T-helper 22 cell (primary cell): ENCODE data around the gene ZC3H12A.

Experiments
- DNase-seq: peaks from one replicate; pipeline ENCODE4 v3.0.0-alpha.2; 2020; ENCODE audit warnings: low read depth

ZC3H12A gene

DNA sequence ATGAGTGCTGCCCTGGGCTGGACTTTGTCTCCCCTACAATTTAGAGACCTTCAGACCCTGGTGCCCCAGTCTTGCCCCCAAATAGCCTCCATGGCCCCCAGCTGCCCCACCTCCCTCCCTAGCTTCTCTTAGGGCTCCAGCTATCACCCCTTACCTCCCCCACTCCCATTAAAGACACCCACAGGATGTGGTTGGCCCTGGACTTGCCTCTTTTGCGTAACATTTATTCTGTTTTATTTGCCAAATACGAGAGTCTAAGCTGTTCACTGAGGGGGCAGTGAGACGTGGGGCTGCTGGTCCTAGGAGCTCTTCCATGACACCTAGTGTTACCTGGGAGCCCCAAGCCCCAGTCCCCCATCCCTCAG, 4.5 kb downstream of the ZC3H12A start:
- no peak for DNase-seq

DNA sequence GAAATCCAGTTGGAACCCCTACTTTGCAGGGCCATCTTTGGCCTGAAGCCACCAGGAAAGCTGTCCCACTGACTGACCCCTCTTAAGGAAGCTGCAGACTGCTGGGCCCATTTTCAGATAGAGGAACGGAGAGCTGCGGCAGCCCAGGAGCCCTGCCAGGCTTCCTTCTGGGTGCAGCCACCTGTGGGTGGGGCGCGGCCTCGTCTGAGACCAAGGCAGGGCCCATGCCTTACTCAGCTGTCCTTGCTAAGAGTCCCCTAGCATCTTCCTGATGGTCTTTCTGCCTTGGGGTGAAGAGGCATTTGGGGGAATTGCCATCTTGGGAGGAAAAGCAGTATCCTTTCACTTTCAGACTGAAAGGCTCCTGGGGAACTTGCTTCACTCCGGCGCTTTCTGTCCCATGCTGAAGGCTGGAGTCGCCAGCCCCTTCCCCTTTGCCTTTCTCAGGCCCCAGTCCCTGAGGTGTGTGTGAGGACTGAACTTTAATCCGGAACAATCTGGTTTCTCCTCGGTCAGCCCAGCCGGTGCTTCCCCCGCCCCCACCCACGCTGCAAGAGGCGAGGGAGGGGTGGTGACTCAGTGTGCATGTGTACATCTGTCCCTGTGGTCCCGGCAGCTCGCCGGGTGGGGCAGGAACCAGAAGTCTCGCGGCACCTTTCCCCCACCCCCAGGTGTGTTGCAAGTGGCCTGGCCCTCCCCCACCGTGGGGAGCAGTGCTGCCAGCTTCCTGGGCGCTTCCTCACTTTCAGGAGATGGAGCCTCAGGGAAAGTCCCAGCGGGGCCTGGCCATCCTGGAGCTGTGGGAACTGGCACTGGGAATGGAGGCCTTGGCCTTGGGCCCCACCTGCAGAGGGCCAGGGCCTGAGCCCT, 5.1 kb downstream of the ZC3H12A start:
- DNase-seq = peak; percentile 89

DNA sequence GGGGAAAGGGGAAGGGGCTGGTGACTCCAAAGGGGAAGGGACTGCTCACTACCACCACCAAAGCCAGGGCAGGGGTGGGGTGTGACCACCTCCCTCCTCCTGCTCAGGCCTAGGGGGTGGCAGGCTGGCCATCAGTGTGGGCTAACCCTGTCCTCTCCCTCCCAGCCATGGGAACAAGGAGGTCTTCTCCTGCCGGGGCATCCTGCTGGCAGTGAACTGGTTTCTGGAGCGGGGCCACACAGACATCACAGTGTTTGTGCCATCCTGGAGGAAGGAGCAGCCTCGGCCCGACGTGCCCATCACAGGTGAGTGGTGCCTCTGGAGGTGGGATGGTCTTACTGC, 5.7 kb downstream of the ZC3H12A start:
- no peak for DNase-seq

DNA sequence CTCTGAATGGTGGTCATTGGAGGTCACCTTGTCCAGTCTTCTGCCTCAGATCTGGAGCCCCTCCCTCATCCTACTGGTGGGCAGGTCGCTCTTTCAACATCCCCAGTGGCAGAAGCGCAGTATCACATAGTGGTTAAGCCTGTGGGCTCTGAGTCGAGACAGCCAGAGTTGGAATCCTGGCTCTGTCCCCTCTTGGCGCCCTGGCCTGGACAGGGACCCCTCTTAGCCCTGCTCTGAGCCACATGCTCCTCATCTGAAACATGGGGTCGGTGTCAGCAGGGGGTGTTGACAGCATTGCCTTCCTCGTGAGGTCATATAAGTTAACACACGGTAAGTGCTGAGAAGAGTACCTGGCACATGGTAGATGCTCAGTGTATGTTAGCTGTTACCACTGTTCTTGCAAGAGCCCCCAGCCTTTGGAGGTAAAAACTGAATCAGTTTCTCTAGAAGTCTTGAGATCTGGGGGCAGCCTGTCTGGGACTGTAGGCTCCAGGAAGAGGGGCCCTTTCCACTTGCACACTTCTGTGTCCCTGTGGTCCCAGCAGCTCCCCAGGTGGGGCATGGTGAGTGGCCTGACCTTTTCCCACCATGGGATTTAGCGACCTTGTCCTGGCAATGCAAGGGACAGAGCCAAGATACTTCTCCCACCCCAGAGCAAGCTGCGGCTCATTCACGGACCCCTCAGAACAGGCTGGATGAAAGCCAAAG, 6.4 kb downstream of the ZC3H12A start:
- DNase-seq = no peak

DNA sequence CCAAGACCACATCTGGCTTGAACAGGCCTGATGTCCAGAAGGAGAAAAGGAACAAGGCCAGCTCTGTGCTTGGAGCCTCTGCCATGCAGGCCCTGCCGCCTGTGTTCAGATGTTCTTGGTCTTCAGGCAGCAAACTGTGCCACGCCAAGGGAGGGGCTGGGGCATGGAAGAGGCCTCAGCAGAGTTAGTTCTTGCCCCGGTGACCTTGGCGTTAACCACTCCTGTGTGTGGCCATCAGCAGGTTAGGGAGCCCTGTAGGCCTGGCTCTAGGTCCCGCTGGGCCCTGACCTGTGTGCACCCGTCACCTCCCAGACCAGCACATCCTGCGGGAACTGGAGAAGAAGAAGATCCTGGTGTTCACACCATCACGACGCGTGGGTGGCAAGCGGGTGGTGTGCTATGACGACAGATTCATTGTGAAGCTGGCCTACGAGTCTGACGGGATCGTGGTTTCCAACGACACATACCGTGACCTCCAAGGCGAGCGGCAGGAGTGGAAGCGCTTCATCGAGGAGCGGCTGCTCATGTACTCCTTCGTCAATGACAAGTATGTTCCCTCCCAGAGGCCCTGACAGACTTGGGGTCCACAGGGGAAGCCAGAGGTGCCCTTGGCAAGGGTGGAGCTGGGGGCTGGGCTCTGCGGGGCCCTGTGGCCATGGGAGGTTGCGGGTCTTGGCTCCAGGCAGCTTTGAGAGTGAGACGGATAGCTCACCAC, 7.1 kb downstream of the ZC3H12A start:
- DNase-seq = no peak

DNA sequence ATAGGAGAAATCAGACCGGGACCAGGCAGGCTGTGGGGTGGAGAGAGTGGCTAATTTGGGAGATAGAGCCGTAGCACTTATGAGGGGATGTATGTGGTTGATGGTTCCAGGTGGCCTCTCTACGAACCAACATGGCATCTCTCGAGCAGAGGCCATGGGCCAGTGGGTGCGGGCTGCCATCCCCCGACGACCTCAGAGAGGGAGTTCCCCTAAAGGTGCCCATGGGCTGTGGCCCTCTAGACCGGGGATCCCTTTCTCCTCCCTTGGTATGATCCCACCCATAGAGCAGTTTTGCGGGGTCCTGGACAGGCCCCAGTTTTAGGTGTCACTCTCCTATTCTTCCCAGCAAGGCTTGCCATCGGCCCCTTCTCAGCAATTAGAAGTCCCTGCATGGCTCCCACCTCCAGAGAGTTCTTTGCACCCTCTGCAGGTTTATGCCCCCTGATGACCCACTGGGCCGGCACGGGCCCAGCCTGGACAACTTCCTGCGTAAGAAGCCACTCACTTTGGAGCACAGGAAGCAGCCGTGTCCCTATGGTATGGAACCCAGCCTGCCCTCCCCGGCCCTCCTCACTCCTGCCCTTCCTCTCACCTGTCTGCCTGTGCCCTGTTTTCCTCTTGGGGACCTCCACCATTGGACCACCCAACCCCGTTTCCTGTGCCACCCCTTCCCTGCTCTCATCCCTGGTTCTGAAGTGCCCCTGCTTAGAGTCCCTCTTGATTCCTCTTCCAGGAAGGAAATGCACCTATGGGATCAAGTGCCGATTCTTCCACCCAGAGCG, 7.8 kb downstream of the ZC3H12A start:
- DNase-seq = no peak

DNA sequence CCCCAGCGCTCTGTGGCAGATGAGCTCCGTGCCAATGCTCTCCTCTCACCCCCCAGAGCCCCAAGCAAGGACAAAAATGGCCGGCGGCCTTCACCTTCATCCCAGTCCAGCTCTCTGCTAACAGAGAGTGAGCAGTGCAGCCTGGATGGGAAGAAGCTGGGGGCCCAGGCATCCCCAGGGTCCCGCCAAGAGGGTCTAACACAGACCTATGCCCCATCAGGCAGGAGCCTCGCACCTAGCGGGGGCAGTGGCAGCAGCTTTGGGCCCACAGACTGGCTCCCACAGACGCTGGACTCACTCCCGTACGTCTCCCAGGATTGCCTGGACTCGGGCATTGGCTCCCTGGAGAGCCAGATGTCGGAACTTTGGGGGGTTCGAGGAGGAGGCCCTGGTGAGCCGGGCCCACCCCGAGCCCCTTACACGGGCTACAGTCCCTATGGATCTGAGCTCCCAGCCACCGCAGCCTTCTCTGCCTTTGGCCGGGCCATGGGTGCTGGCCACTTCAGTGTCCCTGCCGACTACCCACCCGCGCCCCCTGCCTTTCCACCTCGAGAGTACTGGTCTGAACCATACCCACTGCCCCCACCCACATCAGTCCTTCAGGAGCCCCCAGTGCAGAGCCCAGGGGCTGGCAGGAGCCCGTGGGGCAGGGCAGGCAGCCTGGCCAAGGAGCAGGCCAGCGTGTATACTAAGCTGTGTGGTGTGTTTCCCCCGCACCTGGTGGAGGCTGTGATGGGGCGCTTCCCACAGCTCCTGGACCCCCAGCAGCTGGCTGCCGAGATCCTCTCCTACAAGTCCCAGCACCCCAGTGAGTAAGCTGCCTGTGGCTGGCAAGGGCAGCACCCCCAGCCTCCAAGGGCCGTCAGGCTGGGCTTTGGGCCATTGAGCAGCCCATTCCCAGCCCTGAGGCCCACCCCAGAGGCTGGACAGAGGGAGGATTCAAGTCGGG, 8.7 kb downstream of the ZC3H12A start:
- no peak for DNase-seq

DNA sequence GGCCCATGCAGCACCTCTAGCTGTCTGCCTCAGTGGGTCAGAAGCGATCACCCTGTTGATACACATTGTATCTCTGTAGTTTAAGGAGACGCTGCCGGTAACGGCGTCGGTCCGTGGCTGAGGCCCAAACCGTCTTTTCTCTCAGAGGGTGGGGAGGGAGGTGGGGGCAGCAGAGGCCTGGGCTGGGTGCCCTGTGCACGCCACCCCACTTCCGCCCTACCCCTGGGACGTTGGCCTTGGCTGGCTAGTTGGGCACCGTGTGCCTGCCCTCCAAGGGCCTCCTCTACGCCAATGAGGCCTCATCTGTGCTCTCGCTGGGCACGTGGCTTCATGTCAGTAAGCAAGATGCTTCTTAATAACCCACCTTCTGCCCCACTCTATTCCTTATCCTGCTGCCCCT, 9.4 kb downstream of the ZC3H12A start:
- no peak for DNase-seq

DNA sequence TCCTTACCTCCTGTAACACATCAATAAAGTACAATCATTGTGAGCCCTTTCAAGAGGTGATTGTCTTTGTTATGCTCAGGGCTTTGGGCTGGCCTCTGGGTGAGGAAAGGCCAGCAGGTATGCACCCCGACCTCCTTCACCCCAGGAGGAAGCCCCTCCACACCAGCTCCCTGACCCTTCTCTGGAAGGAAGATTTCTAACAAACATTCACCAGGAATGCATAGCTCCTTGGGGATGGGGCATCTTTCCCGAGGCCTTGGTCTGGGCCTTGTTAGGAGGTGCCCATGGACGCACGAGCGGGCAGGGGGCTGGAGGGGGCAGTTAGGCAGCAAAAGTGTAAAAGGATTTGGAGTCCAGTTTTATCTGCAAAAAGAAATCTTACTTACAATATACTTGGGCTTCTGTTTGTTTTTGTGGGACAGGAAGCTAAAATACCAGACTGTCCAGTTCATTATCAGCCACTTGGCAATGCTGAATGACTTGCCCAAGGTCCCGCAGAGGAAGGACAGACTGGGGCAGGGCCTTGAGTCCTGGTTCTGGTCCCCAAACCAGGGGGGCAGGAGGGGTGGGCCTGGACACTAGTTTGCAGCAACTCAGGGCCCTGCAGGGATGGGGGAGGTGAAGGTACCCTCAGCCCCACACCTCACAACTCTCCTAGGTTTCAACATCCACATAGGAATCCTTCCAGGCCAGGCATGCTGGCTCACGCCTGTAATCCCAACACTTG, 10.1 kb downstream of the ZC3H12A start:
- DNase-seq = no peak

DNA sequence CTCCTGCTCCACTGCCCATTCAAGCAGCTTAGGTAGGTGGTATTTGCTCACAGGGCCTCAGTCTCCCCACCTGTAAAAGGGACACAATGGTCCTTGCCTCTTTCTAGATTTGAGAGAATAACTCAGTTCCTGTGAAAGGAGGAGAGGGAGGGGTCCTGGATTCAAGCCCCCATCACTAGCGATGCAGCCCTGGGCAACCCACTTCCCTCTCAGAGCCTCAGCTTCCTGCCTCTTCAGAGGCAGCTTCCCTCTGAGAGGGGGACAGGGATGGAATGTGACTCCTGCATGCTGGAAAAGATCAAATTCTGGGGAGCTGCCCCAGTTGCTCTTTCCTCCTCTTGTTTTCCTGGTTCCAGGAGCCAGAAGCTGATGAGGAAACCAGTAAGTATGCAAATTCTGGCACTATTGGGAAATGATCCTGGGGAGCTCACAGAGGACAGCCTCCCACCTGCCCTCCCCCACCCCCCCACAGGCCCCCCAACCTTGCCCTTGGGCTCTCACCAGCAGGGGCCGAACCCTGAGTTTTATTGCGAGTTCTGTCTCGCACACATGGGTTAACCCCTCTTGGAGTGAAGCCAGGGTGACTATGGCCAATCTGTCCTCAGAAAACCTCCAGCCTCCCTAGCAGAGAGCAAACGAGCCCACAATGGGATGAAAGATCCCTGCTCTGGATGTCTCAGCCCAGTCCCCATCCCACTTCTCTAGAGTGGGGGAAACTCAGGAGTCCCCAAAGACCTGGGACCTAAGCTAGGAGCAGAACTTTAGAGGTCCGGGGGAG, 11.7 kb downstream of the ZC3H12A start:
- DNase-seq = no peak

DNA sequence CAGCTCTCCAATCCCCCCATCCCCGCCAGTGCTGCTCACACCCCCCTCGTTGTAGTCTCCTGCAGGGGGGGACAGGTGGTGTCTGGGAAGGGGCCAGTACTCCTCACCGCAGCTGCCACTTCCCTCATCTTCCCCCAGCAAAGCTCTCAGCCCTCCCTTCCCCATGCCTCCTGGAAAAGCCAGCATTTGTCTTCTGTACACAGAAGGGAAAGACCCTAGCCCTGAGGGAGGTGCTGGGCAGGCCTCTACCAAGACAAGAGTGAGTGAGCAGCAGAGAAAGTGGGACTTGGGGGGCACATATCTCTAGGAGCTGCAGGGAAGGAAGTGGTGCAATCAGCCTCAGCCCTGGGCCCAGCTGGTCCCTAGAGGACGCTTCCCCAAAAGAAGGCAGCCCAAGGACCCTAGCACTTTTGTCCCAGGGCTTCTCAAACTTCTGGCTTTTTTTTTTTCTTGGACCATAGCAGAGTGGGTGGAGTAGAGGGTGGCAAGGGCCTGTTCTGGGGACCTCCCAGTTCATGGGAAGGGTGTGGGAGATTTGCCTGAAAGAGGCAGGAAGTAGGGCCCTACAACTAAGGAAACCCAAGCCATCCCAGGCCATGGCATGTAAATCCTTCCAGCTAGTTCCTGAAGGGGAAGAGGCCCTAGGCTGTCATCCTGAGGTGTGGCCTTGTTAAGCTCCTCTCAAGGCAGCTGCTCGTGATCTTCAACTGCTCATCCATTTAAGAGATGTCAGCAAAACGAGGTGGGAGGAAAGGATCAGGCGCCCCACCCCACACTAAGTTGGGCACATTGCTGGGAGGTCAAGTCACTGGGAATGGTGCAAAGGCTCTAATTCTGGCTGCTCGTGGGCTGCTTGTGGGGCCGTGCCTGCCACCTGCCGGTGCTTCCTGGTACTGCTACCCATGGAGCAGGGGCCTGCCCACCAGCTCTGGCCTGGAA, 12.6 kb downstream of the ZC3H12A start:
- peak; percentile 45 for DNase-seq

DNA sequence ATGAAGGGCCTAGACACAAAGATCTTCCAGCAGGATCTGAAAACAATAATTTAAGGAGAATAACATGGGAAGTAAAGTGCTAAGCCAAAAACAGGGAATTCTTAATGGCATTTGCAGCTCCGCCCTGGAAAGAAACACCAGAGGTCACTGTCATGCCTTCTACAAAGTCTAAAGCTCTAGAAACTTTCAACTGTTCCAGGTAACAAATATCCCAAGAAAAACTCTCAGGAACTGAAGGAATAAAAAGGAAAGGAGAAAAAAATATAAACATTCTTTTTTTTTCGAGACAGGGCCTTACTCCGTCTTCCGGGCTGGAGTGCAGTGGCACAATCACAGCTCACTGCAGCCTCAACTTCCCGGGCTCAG, 13.2 kb downstream of the ZC3H12A start:
- DNase-seq = no peak

DNA sequence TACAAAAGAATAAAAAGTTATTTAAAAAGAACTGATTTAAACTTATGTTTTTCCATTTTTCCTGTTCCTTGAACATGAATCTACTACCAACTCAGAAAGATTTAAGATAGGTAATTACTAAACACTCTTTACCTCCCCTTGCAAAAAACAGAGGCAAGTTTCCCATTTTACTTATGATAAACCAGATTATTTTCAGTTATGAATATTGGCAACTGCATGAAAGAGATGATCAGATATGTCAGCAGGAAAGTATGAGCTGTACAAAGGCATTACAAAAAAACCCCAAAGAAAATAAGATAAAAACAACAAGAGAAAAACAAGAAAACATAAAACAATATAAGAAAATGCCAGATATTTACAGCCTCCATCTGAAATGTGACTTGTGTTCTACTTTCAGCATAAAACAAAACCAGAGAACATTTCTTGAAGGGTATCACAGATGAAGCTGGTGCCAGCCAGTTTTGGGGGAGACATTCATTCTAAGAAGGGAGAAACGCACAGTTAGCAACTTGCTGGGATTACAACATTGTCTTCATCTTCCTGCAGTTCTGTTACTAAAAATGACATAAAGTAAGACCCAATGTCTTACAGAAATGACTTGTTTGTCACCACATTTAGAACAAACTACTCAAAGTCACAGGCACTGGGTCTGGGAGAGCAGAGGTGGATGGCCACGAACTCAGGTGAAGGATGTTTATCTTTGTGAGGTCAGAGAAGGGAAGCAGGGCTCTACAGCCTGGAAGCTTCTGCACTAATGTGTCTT, 19.1 kb downstream of the ZC3H12A start:
- no peak for DNase-seq

DNA sequence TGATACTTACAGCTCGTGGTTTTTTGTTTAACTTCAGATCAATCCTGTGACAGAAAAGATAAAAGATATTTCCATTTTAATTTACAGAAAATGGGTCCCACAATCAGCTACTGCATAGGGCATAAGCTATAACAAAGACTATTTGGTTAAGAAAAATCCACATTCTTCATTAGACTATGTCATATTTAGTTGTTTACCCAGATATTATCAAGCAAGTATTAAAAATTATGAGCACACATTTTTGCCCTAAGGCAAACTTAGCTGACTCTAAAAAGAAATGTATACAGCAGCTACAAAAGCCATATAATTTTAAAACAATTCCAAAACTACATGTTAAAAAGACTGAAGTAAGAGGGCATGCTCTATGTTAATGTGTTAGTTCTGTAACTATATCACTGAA, 21.5 kb downstream of the ZC3H12A start:
- DNase-seq = no peak

DNA sequence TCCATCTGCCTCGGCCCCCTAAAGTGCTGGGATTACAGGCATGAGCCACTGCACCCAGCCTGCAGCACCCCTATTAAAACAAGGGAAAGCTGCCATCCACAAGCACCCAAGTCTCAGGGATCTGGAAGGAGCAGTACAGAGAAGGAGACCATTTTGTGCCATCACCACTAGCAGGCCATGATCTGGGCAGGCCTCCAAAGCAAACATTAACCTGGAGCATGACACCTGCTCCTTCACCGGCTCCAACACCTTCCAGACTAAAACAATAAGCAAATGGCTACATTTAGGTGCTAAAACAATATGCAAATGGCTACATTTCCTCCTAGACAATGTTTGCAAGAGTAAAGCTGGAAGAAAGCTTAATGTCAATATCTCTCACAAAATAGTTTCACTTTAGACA, 23.5 kb downstream of the ZC3H12A start:
- no peak for DNase-seq

DNA sequence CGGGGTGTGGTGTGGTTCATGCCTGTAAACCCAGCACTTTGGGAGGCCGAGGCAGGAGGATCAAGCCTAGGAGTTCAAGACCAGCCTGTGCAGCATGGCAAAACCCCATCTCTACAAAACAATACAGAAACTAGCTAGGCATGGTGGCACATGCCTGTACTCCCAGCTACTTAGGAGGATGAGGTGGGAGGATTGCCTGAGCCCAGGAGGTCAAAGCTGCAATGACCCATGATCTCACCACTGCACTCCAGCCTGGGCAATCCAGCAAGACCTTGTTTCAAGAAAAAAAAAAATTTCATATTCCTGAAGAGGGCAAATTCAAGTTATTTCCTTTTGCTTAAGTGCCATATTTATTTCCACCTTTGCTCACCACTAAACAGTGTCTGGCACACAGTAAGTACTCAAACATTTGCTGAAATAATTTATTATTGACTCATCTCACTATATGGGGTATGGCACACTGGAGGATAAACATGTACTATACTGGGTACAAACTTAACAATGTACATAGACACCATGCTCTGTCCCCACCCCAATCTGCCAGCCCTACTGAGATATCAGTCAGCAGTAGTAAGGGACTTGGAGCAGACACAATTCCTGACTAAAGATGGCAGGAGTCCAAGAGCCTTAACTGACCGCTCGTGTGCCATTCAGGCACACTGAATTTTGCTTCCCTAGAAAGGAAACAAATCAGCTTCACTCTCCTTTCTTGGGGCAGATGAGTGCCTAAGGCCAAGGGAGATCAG, 24.7 kb downstream of the ZC3H12A start:
- no peak for DNase-seq

DNA sequence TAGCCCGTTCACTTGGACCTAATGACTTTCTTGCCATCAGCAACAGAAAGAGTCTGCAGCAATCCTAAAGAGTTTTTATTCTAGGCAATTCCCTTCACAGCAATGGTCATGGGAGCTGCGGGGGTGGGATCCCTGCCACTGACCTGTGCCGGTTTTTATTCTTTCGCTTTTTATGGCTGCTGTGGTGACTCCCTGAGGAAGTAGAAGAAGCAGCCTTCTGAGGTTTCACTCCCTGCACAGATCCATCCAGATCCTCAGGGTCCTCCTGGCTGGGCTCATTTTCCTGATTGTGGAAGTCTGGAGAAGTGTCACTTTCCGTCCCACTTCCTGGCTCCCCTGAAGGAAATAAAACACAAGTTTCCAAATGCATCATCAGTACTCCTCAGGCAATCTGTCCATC, 27.3 kb downstream of the ZC3H12A start:
- DNase-seq = no peak
